Common myeloid progenitor, CD34-positive (primary cell): ENCODE measurements around the gene MT1A. TPM values are rescaled to one million over a fixed set of nuclear protein-coding genes. Genes with fewer than 3 reads are reported as not detected.

ENCODE experiments used
- CTCF ChIA-PET: fragments of 350-600 bp; sonication (Branson Sonifier 250); formaldehyde crosslinking; loops from one replicate; lab custom pipeline; 2021; ENCODE audit warnings: antibody characterized with exemption; lab: Charles Lee
- POLR2A ChIA-PET: fragments of 350-600 bp; sonication (Branson Sonifier 250); formaldehyde crosslinking; loops from one replicate; lab custom pipeline; 2021; ENCODE audit warnings: antibody characterized with exemption; lab: Charles Lee
- DNase-seq, 3 donors: peaks; one replicate each; pipeline versions ENCODE4 v3.0.0 to v3.0.0-alpha.2; 2013
- H3K27ac ChIP-seq, 2 experiments: 1 replicate in 1 of 2; 2 replicates in 1 of 2; pipeline ENCODE4 v1.7.0; 2013; ENCODE audit warnings: inconsistent platforms in 2 of 2, low read length in 2 of 2, mild to moderate bottlenecking in 2 of 2, low read depth in 1 of 2, moderate library complexity in 1 of 2; ENCODE audit not compliant: severe bottlenecking in 2 of 2, insufficient read depth in 1 of 2, poor library complexity in 1 of 2
- H3K27me3 ChIP-seq, 5 experiments: replicated peaks in 2 of 5; 1 replicate in 3 of 5; 2 replicates in 2 of 5; pipeline versions ENCODE4 v1.6.1 to v1.7.0; 2013; ENCODE audit warnings: low read length in 4 of 5, mild to moderate bottlenecking in 2 of 5, moderate library complexity in 2 of 5, inconsistent platforms in 1 of 5; ENCODE audit not compliant: insufficient read depth in 5 of 5, control insufficient read depth in 4 of 5
- H3K36me3 ChIP-seq, 4 experiments: 1 replicate in 2 of 4; 2 replicates in 2 of 4; pipeline versions ENCODE4 v1.6.1 to v1.7.0; 2013; ENCODE audit warnings: low read length in 3 of 4, control low read depth in 1 of 4, mild to moderate bottlenecking in 1 of 4; ENCODE audit not compliant: control insufficient read depth in 4 of 4, insufficient read depth in 4 of 4
- H3K4me1 ChIP-seq, 4 experiments: 1 replicate in 3 of 4; 2 replicates in 1 of 4; pipeline versions ENCODE4 v1.6.1 to v1.7.1; 2013; ENCODE audit warnings: low read length in 3 of 4, mild to moderate bottlenecking in 3 of 4, control low read depth in 1 of 4, inconsistent platforms in 1 of 4, moderate library complexity in 1 of 4; ENCODE audit not compliant: control insufficient read depth in 4 of 4, insufficient read depth in 4 of 4; ENCODE audit errors: control extremely low read depth in 1 of 4
- H3K4me3 ChIP-seq, 7 experiments: 1 replicate in 4 of 7; 2 replicates in 3 of 7; pipeline versions ENCODE4 v1.5.1 to v1.7.0; 2013; ENCODE audit warnings: mild to moderate bottlenecking in 7 of 7, low read length in 6 of 7, moderate library complexity in 6 of 7, inconsistent platforms in 2 of 7, low read depth in 2 of 7, control low read depth in 1 of 7; ENCODE audit not compliant: insufficient read depth in 4 of 7, control insufficient read depth in 1 of 7; ENCODE audit errors: extremely low read depth in 1 of 7
- H3K9me3 ChIP-seq, 5 experiments: 1 replicate in 4 of 5; 2 replicates in 1 of 5; pipeline versions ENCODE4 v1.6.1 to v1.7.1; 2013; ENCODE audit warnings: low read length in 4 of 5, mild to moderate bottlenecking in 2 of 5, inconsistent platforms in 1 of 5, low read depth in 1 of 5, moderate library complexity in 1 of 5; ENCODE audit not compliant: control insufficient read depth in 4 of 5, insufficient read depth in 2 of 5; ENCODE audit errors: control extremely low read depth in 1 of 5
- WGBS: methylation state at CpG from one replicate; pipeline ENCODE4 v1.1.5; 2013; ENCODE audit not compliant: insufficient coverage; 5-methylcytosine and 5-hydroxymethylcytosine counted together
- polyA plus RNA-seq: library from polyadenylated mRNA; unstranded; fragments of 120-200 nt; gene quantifications from one replicate; pipeline ENCODE4 v1.2.1, GENCODE V29; 2013

The MT1A gene
- polyA plus RNA-seq = not detected

DNA sequence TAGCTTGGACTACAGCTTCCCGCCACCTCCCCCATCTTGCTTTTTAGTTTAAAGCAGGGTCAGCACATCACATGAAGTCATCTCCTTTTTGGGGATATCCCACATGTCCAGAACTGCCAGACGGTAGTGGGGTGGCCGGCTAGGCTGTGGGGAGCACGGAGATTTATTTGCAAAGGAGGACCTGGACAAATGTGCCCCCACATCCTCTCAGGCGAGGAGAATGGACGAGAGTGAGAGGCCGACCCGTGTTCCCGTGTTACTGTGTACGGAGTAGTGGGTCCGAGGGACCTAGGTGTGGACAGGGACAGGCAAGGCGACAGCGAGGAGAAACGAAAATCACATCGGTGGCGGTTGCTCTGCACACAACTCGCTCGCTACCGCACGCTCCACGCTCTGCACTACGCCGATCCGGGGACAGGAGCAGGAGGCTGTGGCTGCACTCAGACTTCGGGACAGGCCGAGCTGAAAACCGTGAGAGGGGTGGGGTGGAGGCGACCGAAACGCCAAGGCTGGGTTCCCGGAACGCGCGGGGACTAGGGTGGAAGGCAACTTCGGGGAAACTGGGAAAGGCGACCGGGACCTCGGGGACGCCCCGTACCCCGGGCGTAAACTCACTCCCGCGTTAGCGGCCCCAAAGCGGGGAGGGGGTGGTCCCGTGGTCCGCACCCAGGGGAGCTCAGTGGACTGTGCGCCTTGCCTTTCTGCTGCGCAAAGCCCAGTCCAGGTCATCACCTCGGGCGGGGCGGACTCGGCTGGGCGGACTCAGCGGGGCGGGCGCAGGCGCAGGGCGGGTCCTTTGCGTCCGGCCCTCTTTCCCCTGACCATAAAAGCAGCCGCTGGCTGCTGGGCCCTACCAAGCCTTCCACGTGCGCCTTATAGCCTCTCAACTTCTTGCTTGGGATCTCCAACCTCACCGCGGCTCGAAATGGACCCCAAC lies at the start of gene MT1A:
Gene MT1A, plus strand, starts transcription at position 853 of the 937 bp plus-strand sequence. Its CDS starts 73 bp downstream, at position 926.
- 3% methylated on average over 62 of the region's 68 CpGs for WGBS
- POLR2A ChIA-PET = interaction anchor here (0.5 to 0.8 kb wide), 2 partner anchors 9 to 15 kb away, joined by 3 to 4 read pairs; no protein-coding TSS in a partner anchor

GRCh38 chr16:56588781-56589140 lies 49.7 kb upstream of the MT1A start:
- ChIA-PET CTCF (interaction anchor here (1.7 kb wide), 1 partner anchor 12 kb away, joined by 11 read pairs; no protein-coding TSS in a partner anchor), POLR2A (no interaction called here)
- Histone ChIP-seq H3K4me1 (peaks cover 0 to 21% (median 19%) of the 10 kb centered on the region in 4 experiments), H3K9me3 (no peaks in the 10 kb centered on the region), H3K27ac (no peak overlapping the region), H3K36me3 (no peaks in the 10 kb centered on the region), H3K4me3 (peak overlapping the region in 6 of 7 experiments; percentile 33 to 75 (median 60)), H3K27me3 (peaks cover 3 to 43% (median 23%) of the 10 kb centered on the region in 5 experiments)
- 22% methylated on average over 7 of the region's 9 CpGs for WGBS
- DNase-seq = no peak

More for the DNA sequence above, at the start of gene MT1A:
- H3K27me3 ChIP-seq = peaks cover 22 to 99% (median 53%) of the 10 kb centered on the region in 5 experiments
- no peak within 1 kb of the TSS for H3K27ac ChIP-seq
- DNase-seq = peak in 2 of 3 donors; percentile 43 to 44
- peaks cover 0 to 24% (median 14%) of the 10 kb centered on the region in 4 experiments for H3K4me1 ChIP-seq
- CTCF ChIA-PET = no interaction called here
- no peaks in the 10 kb centered on the region for H3K9me3 ChIP-seq
- H3K36me3 ChIP-seq = no peaks in the 10 kb centered on the region
- H3K4me3 ChIP-seq = peak within 1 kb of the TSS in 4 of 7 experiments; percentile 27 to 60 (median 49)

- no peaks in the 10 kb centered on the region for H3K9me3 ChIP-seq
- DNase-seq = peak in 2 of 3 donors; percentile 60 to 70
- H3K27me3 ChIP-seq = peaks cover 3 to 43% (median 23%) of the 10 kb centered on the region in 5 experiments
- H3K36me3 ChIP-seq = no peaks in the 10 kb centered on the region
- POLR2A ChIA-PET = no interaction called here
- H3K4me3 ChIP-seq = peak within 1 kb of the TSS in 6 of 7 experiments; percentile 33 to 75 (median 60)
- H3K27ac ChIP-seq = no peak within 1 kb of the TSS
- WGBS = 3% methylated on average over 63 of the region's 87 CpGs
- CTCF ChIA-PET = interaction anchor here (0.7 to 1.7 kb wide), 2 partner anchors 12 to 113 kb away, joined by 3 to 11 read pairs; no protein-coding TSS in a partner anchor
- H3K4me1 ChIP-seq = peaks cover 0 to 21% (median 19%) of the 10 kb centered on the region in 4 experiments
Observed at GRCh38 chr16:56589141-56590039, 49.1 kb upstream of the MT1A start, which contains the start of gene MT3. Gene MT3 (plus strand): TSS chr16:56589528. CDS start chr16:56589591, 63 bp downstream.

DNA sequence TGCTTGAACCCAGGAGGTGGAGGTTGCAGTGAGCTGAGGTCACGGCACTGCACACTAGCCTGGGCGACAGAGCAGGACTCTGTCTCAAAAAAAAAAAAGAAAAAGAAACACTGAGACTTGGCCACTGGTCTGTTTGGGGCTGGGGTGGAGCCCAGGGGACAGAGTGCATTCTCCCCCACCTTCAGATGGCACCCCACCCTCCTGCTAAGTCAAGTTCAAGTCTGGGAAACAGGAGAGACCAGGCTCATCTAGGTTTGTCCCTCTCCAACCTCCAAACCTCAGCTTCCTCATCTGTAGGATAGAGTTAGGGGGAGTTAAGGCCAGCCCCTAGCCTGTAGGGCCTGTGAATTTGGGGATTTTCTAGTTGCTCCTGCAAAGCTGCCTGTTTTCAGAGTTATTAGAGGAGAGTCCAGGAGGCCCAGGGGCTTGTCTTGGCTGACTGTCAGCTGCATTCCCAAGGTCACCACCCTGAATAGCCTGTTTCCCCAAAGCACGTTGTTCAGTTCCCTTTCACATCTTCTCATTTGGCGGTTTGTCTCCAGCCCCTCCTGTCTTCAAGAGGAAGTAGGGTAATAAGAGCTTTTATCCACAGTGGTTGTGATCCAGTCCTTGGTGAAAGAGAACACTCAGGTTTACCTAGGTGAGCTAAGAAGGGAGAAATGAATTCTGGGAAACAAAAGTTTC lies 46.9 kb upstream of the MT1A start:
- ChIA-PET CTCF (interaction anchor here (1.0 to 3.6 kb wide), 7 partner anchors 10 to 198 kb away, joined by 3 to 29 read pairs (median 4); no protein-coding TSS in a partner anchor), POLR2A (no interaction called here)
- peaks cover 0 to 21% (median 19%) of the 10 kb centered on the region in 4 experiments for H3K4me1 ChIP-seq
- H3K27me3 ChIP-seq = peaks cover 3 to 40% (median 18%) of the 10 kb centered on the region in 5 experiments
- H3K27ac ChIP-seq = no peak overlapping the region
- no peaks in the 10 kb centered on the region for H3K9me3 ChIP-seq
- H3K4me3 ChIP-seq = no peak overlapping the region
- peak in 2 of 3 donors; percentile 67 to 73 for DNase-seq
- no peaks in the 10 kb centered on the region for H3K36me3 ChIP-seq
- WGBS = 43% methylated on average over 4 of the region's 4 CpGs

- ChIA-PET CTCF (interaction anchor here (0.6 to 3.6 kb wide), 2 partner anchors 9 to 16 kb away, joined by 3 to 29 read pairs; no protein-coding TSS in a partner anchor), POLR2A (no interaction called here)
- WGBS = 88% methylated on average over 1 of the region's 6 CpGs
- H3K4me1 ChIP-seq = peaks cover 0 to 21% (median 18%) of the 10 kb centered on the region in 4 experiments
- DNase-seq = no peak
- no peaks in the 10 kb centered on the region for H3K36me3 ChIP-seq
- no peak overlapping the region for H3K4me3 ChIP-seq
- peaks cover 0 to 1% (median 0%) of the 10 kb centered on the region in 5 experiments for H3K9me3 ChIP-seq
- H3K27ac ChIP-seq = no peak overlapping the region
- peaks cover 2 to 19% (median 8%) of the 10 kb centered on the region in 5 experiments for H3K27me3 ChIP-seq
Observed at GRCh38 chr16:56593573-56594291, 44.7 kb upstream of the MT1A start.
